HepG2 (cell line): ENCODE measurements around the gene RCOR1. TPM values are rescaled to one million over a fixed set of nuclear protein-coding genes. Genes with fewer than 3 reads are reported as not detected.

Experiments used
- AGO1 ChIP-seq: fragments of 200-400 bp; formaldehyde crosslinking; IDR thresholded peaks from 2 replicates; pipeline ENCODE4 v1.6.1; 2017; ENCODE audit warnings: mild to moderate bottlenecking, low read depth, low read length, moderate library complexity; ENCODE audit not compliant: poor library complexity, severe bottlenecking
- CCAR2 ChIP-seq: fragments of 200-400 bp; formaldehyde crosslinking; optimal IDR thresholded peaks from 2 replicates; pipeline ENCODE3; 2018; ENCODE audit warnings: low read depth, mild to moderate bottlenecking, low read length, moderate library complexity
- ISX ChIP-seq: sonication (generic); formaldehyde crosslinking; conservative IDR thresholded peaks from 2 replicates; pipeline ENCODE4 v1.5.0; 2020; ENCODE audit warnings: missing genetic modification reagents
- KAT8 ChIP-seq: IDR thresholded peaks from 2 replicates; pipeline ENCODE4 v1.6.1; 2016; ENCODE audit warnings: missing genetic modification reagents, missing compliant biosample characterization
- MAFK ChIP-seq, 2 experiments: IDR thresholded peaks in 1 of 2; conservative IDR thresholded peaks in 1 of 2; 2 replicates each; pipeline ENCODE4 v1.6.1; 2011; ENCODE audit warnings: improper control_type of control experiment in 2 of 2, low read length in 2 of 2
- NFE2 ChIP-seq: sonication (generic); formaldehyde crosslinking; IDR thresholded peaks from 2 replicates; pipeline ENCODE4 v1.4.0; 2020; ENCODE audit warnings: missing genetic modification reagents
- NR2F1 ChIP-seq, 2 experiments: fragments of 450-650 bp in 1 of 2; formaldehyde crosslinking in 1 of 2; IDR thresholded peaks; 2 replicates each; pipeline versions ENCODE4 v1.5.0 to v1.6.1; 2016 to 2020; ENCODE audit warnings: mild to moderate bottlenecking in 1 of 2, missing compliant biosample characterization in 1 of 2, missing genetic modification reagents in 1 of 2, moderate library complexity in 1 of 2
- PTBP1 ChIP-seq: fragments of 200-400 bp; formaldehyde crosslinking; IDR thresholded peaks from 2 replicates; pipeline ENCODE4 v1.6.1; 2018; ENCODE audit warnings: low read length, low read depth; ENCODE audit not compliant: poor library complexity, severe bottlenecking
- RARA ChIP-seq: IDR thresholded peaks from 2 replicates; pipeline ENCODE4 v1.6.1; 2016; ENCODE audit warnings: missing genetic modification reagents, missing compliant biosample characterization
- STAT5B ChIP-seq: sonication (generic); formaldehyde crosslinking; IDR thresholded peaks from 2 replicates; pipeline ENCODE4 v1.4.0; 2020; ENCODE audit warnings: missing genetic modification reagents
- TBX2 ChIP-seq: sonication (generic); formaldehyde crosslinking; IDR thresholded peaks from 2 replicates; pipeline ENCODE4 v1.5.0; 2020; ENCODE audit warnings: missing genetic modification reagents, mild to moderate bottlenecking, borderline replicate concordance
- ZBTB7B ChIP-seq: sonication (generic); formaldehyde crosslinking; IDR thresholded peaks from 2 replicates; pipeline ENCODE4 v1.4.0; 2020; ENCODE audit warnings: missing genetic modification reagents
- ZNF607 ChIP-seq: sonication (generic); formaldehyde crosslinking; IDR thresholded peaks from 2 replicates; pipeline ENCODE4 v1.5.1; 2020; ENCODE audit warnings: missing genetic modification reagents, mild to moderate bottlenecking, borderline replicate concordance
- ZNF703 ChIP-seq: sonication (generic); formaldehyde crosslinking; IDR thresholded peaks from 2 replicates; pipeline ENCODE4 v1.5.1; 2020; ENCODE audit warnings: missing genetic modification reagents, mild to moderate bottlenecking, moderate library complexity, borderline replicate concordance
- ZSCAN21 ChIP-seq: sonication (generic); formaldehyde crosslinking; IDR thresholded peaks from 2 replicates; pipeline ENCODE4 v1.8.0; 2022; ENCODE audit warnings: mild to moderate bottlenecking, missing genetic modification reagents, moderate library complexity, borderline replicate concordance
- polyA plus RNA-seq, 8 experiments: library from polyadenylated mRNA; depleted of rRNA in 3 of 8; stranded (reverse) in 7 of 8; unstranded in 1 of 8; fragments of >200 nt; fragmentation: Illumina TruSeq in 4 of 8; extraction: Trizol in 4 of 8; gene quantifications; 2 replicates each; pipeline versions ENCODE4 v1.2.1 to v1.2.3, GENCODE V29; 2011 to 2016; ENCODE audit warnings: low read depth in 4 of 8, missing spikeins in 1 of 8, mixed read lengths in 1 of 8; ENCODE audit not compliant: insufficient read depth in 1 of 8
- total RNA-seq, 5 experiments: library from RNA; depleted of rRNA; stranded (reverse); fragments of >200 nt; fragmentation: Illumina TruSeq; extraction: Trizol; gene quantifications; 2 replicates each; pipeline ENCODE4 v1.2.3, GENCODE V29; 2016; ENCODE audit warnings: low read depth in 1 of 5
- TF ChIP-seq, protein P1 (sequence below): sonication (generic); formaldehyde crosslinking; IDR thresholded peaks from 2 replicates; pipeline ENCODE4 v1.5.0; 2020; ENCODE audit warnings: mild to moderate bottlenecking, missing genetic modification reagents
- TF ChIP-seq, protein P2 (sequence below): sonication (generic); formaldehyde crosslinking; IDR thresholded peaks from 2 replicates; pipeline ENCODE4 v1.4.0; 2020; ENCODE audit warnings: missing genetic modification reagents, low read depth, mild to moderate bottlenecking, borderline replicate concordance
- TF ChIP-seq, protein P3 (sequence below): IDR thresholded peaks from 2 replicates; pipeline ENCODE4 v1.4.0; 2020; ENCODE audit warnings: mild to moderate bottlenecking, missing genetic modification reagents
- TF ChIP-seq, protein P4 (sequence below): sonication (generic); formaldehyde crosslinking; IDR thresholded peaks from 2 replicates; pipeline ENCODE4 v1.4.0; 2020; ENCODE audit warnings: missing genetic modification reagents
- TF ChIP-seq, protein P5 (sequence below): sonication (generic); formaldehyde crosslinking; IDR thresholded peaks from 2 replicates; pipeline ENCODE4 v1.5.0; 2020; ENCODE audit warnings: missing genetic modification reagents

RCOR1 gene
- total and polyA plus RNA-seq, 2 of the 13 experiments (the other 11 are each of a cell fraction or from before 2014, with no cell fraction given): 10.2 to 11.1 TPM

DNA sequence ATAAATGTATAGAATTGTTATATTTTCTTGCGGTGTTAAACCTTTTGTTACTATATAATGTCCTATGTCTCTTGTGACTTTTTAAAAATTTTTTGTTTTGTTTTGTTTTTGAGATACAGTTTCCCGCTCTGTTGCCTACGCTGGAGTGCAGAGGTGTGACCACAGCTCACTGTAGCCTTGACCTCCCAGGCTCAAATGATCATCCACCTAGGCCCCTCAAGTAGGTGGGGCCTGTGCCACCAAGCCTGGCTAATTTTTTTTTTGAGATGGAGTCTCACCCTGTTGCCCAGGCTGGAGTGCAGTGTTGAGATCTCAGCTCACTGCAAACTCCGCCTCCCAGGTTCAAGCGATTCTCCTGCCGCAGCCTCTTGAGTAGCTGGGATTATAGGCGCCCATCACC, 26.5 kb upstream of the RCOR1 start (continued):
- no peak for TF ChIP-seq MAFK (conservative IDR thresholded peaks at IDR 0.05 in 1 of 2, IDR thresholded peaks at IDR 0.05 in 1 of 2; ENCODE audit: low read length in 2 of 2)
- TF ChIP-seq, protein P1, sequence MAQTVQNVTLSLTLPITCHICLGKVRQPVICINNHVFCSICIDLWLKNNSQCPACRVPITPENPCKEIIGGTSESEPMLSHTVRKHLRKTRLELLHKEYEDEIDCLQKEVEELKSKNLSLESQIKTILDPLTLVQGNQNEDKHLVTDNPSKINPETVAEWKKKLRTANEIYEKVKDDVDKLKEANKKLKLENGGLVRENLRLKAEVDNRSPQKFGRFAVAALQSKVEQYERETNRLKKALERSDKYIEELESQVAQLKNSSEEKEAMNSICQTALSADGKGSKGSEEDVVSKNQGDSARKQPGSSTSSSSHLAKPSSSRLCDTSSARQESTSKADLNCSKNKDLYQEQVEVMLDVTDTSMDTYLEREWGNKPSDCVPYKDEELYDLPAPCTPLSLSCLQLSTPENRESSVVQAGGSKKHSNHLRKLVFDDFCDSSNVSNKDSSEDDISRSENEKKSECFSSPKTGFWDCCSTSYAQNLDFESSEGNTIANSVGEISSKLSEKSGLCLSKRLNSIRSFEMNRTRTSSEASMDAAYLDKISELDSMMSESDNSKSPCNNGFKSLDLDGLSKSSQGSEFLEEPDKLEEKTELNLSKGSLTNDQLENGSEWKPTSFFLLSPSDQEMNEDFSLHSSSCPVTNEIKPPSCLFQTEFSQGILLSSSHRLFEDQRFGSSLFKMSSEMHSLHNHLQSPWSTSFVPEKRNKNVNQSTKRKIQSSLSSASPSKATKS (CRISPR knock-in tag): no peak
- TF ChIP-seq ZNF607: no peak
- peak; percentile 32 to 49; a peak in 1 of 4 replicates for TF ChIP-seq NR2F1 (CRISPR knock-in tag; IDR thresholded peaks at IDR 0.05)
- no peak for TF ChIP-seq NFE2 (CRISPR knock-in tag)
- TF ChIP-seq, protein P2, sequence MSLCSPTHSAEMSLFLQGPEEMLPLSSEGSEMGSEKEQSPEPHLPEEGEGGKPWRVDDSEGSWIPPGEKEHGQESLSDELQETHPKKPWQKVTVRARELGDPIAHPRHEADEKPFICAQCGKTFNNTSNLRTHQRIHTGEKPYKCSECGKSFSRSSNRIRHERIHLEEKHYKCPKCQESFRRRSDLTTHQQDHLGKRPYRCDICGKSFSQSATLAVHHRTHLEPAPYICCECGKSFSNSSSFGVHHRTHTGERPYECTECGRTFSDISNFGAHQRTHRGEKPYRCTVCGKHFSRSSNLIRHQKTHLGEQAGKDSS (CRISPR knock-in tag): no peak
- TF ChIP-seq STAT5B (CRISPR knock-in tag): no peak
- TF ChIP-seq ZNF703 (CRISPR knock-in tag): no peak
- no peak for TF ChIP-seq AGO1
- TF ChIP-seq TBX2 (CRISPR knock-in tag): peak; percentile 42; the same call in 1 of the 2 replicates
- TF ChIP-seq, protein P3, sequence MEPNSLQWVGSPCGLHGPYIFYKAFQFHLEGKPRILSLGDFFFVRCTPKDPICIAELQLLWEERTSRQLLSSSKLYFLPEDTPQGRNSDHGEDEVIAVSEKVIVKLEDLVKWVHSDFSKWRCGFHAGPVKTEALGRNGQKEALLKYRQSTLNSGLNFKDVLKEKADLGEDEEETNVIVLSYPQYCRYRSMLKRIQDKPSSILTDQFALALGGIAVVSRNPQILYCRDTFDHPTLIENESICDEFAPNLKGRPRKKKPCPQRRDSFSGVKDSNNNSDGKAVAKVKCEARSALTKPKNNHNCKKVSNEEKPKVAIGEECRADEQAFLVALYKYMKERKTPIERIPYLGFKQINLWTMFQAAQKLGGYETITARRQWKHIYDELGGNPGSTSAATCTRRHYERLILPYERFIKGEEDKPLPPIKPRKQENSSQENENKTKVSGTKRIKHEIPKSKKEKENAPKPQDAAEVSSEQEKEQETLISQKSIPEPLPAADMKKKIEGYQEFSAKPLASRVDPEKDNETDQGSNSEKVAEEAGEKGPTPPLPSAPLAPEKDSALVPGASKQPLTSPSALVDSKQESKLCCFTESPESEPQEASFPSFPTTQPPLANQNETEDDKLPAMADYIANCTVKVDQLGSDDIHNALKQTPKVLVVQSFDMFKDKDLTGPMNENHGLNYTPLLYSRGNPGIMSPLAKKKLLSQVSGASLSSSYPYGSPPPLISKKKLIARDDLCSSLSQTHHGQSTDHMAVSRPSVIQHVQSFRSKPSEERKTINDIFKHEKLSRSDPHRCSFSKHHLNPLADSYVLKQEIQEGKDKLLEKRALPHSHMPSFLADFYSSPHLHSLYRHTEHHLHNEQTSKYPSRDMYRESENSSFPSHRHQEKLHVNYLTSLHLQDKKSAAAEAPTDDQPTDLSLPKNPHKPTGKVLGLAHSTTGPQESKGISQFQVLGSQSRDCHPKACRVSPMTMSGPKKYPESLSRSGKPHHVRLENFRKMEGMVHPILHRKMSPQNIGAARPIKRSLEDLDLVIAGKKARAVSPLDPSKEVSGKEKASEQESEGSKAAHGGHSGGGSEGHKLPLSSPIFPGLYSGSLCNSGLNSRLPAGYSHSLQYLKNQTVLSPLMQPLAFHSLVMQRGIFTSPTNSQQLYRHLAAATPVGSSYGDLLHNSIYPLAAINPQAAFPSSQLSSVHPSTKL: 0 out of 2 replicates have a peak, but pooled peaks have one; percentile 19
- TF ChIP-seq RARA (CRISPR knock-in tag): peak; percentile 53; the same call in 1 of the 2 replicates
- TF ChIP-seq ZSCAN21 (CRISPR knock-in tag): no peak
- TF ChIP-seq, protein P4, sequence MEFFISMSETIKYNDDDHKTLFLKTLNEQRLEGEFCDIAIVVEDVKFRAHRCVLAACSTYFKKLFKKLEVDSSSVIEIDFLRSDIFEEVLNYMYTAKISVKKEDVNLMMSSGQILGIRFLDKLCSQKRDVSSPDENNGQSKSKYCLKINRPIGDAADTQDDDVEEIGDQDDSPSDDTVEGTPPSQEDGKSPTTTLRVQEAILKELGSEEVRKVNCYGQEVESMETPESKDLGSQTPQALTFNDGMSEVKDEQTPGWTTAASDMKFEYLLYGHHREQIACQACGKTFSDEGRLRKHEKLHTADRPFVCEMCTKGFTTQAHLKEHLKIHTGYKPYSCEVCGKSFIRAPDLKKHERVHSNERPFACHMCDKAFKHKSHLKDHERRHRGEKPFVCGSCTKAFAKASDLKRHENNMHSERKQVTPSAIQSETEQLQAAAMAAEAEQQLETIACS (CRISPR knock-in tag): no peak
- no peak for TF ChIP-seq ZBTB7B (CRISPR knock-in tag)
- TF ChIP-seq PTBP1: no peak
- TF ChIP-seq CCAR2: no peak
- TF ChIP-seq KAT8 (CRISPR knock-in tag): no peak; the same call in 1 of the 2 replicates
- no peak for TF ChIP-seq ISX (CRISPR knock-in tag)
- TF ChIP-seq, protein P5, sequence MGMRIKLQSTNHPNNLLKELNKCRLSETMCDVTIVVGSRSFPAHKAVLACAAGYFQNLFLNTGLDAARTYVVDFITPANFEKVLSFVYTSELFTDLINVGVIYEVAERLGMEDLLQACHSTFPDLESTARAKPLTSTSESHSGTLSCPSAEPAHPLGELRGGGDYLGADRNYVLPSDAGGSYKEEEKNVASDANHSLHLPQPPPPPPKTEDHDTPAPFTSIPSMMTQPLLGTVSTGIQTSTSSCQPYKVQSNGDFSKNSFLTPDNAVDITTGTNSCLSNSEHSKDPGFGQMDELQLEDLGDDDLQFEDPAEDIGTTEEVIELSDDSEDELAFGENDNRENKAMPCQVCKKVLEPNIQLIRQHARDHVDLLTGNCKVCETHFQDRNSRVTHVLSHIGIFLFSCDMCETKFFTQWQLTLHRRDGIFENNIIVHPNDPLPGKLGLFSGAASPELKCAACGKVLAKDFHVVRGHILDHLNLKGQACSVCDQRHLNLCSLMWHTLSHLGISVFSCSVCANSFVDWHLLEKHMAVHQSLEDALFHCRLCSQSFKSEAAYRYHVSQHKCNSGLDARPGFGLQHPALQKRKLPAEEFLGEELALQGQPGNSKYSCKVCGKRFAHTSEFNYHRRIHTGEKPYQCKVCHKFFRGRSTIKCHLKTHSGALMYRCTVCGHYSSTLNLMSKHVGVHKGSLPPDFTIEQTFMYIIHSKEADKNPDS (CRISPR knock-in tag): no peak
